Endothelial cell of umbilical vein (primary cell): Measurements from ENCODE around the gene WDR27. TPM values are rescaled to one million over a fixed set of nuclear protein-coding genes. Genes with fewer than 3 reads are reported as not detected.

Experiments
- BruUV-seq: library from RNA; stranded (reverse); fragments of 400-500 nt; replicated peaks from 2 replicates; lab custom pipeline; 2021; lab: Mats Ljungman, UMichigan
- CTCF ChIA-PET: fragments of 300-600, 350-600 bp; sonication (Branson Sonifier 250); formaldehyde crosslinking; loops from one replicate; lab custom pipeline; 2021; ENCODE audit warnings: antibody characterized with exemption, inconsistent platforms; lab: Charles Lee
- POLR2A ChIA-PET: fragments of 300-600, 350-600 bp; sonication (Branson Sonifier 250); formaldehyde crosslinking; loops from one replicate; lab custom pipeline; 2021; ENCODE audit warnings: antibody characterized with exemption, inconsistent platforms; lab: Charles Lee
- DNase-seq: peaks from one replicate; pipeline ENCODE4 v3.0.0-alpha.2; 2011; ENCODE audit warnings: low read depth, low spot score
- FAIRE-seq: peaks from 2 replicates; lab custom pipeline; 2011; peaks lifted over from hg19 to GRCh38; lab: Jason Lieb, UNC
- H2AFZ ChIP-seq: 2 replicates; pipeline ENCODE4 v1.6.0; 2012; ENCODE audit warnings: low read depth, low read length, control low read depth, inconsistent platforms
- H3K27ac ChIP-seq: 2 replicates; pipeline ENCODE4 v1.5.1; 2011; ENCODE audit warnings: low read depth, mild to moderate bottlenecking, control low read depth, low read length, moderate library complexity; ENCODE audit not compliant: insufficient read depth
- H3K27me3 ChIP-seq, 2 experiments: 2 replicates each; pipeline versions ENCODE4 v1.6.0 to v1.6.1; 2011; ENCODE audit warnings: low read length in 2 of 2, mixed read lengths in 1 of 2; ENCODE audit not compliant: control insufficient read depth in 2 of 2, insufficient read depth in 2 of 2
- H3K36me3 ChIP-seq, 2 experiments: 2 replicates in 1 of 2; 3 replicates in 1 of 2; pipeline ENCODE4 v1.5.1; 2011; ENCODE audit warnings: low read length in 2 of 2, mild to moderate bottlenecking in 1 of 2, moderate library complexity in 1 of 2; ENCODE audit not compliant: control insufficient read depth in 2 of 2, insufficient read depth in 2 of 2; ENCODE audit errors: extremely low read depth in 1 of 2
- H3K4me1 ChIP-seq: 3 replicates; pipeline ENCODE4 v1.5.1; 2011; ENCODE audit warnings: mild to moderate bottlenecking, low read length; ENCODE audit not compliant: control insufficient read depth, insufficient read depth; ENCODE audit errors: extremely low read depth
- H3K4me2 ChIP-seq: 2 replicates; pipeline ENCODE4 v1.6.1; 2011; ENCODE audit warnings: low read length, control low read depth, mixed read lengths; ENCODE audit not compliant: insufficient read depth
- H3K4me3 ChIP-seq, 3 experiments: fragments of 200-600 bp in 1 of 3; sonication (generic), shearing (Covaris generic) in 1 of 3; replicated peaks in 1 of 3; 2 replicates each; pipeline ENCODE4 v1.5.1; 2011 to 2016; ENCODE audit warnings: control low read depth in 3 of 3, low read length in 3 of 3, mild to moderate bottlenecking in 2 of 3, inconsistent platforms in 1 of 3, low read depth in 1 of 3, moderate library complexity in 1 of 3; ENCODE audit not compliant: insufficient read depth in 1 of 3
- H3K79me2 ChIP-seq: 2 replicates; pipeline ENCODE4 v1.6.0; 2012; ENCODE audit warnings: low read length, inconsistent platforms; ENCODE audit not compliant: control insufficient read depth, insufficient read depth
- H3K9ac ChIP-seq: replicated peaks from 2 replicates; pipeline ENCODE3; 2011; ENCODE audit warnings: low read length, control low read depth; ENCODE audit not compliant: insufficient read depth; ENCODE audit errors: extremely low read depth
- H3K9me1 ChIP-seq: replicated peaks from 3 replicates; pipeline ENCODE4 v1.6.0; 2011; ENCODE audit warnings: mild to moderate bottlenecking, low read length; ENCODE audit not compliant: control insufficient read depth, insufficient read depth; ENCODE audit errors: extremely low read depth
- H3K9me3 ChIP-seq: replicated peaks from 2 replicates; pipeline ENCODE4 v1.5.1; 2012; ENCODE audit warnings: low read length, inconsistent platforms; ENCODE audit not compliant: control insufficient read depth, insufficient read depth
- H4K20me1 ChIP-seq: replicated peaks from 2 replicates; pipeline ENCODE3; 2011; ENCODE audit warnings: mild to moderate bottlenecking, low read length; ENCODE audit not compliant: control insufficient read depth, insufficient read depth; ENCODE audit errors: extremely low read depth
- CTCF ChIP-seq, 2 donors: IDR thresholded peaks; 1 replicate in 1 of 2; 2 replicates in 1 of 2; pipeline ENCODE4 v1.5.1; 2011; ENCODE audit warnings: low read length in 2 of 2, mild to moderate bottlenecking in 2 of 2, moderate library complexity in 2 of 2, control low read depth in 1 of 2, inconsistent platforms in 1 of 2, low read depth in 1 of 2; ENCODE audit not compliant: insufficient read depth in 1 of 2; ENCODE audit errors: extremely low read depth in 1 of 2
- EZH2 ChIP-seq: IDR thresholded peaks from 2 replicates; pipeline ENCODE4 v1.6.1; 2012; ENCODE audit warnings: borderline replicate concordance, low read depth, mild to moderate bottlenecking, moderate library complexity, low read length, inconsistent platforms; ENCODE audit not compliant: severe bottlenecking
- FOS ChIP-seq: IDR thresholded peaks from 2 replicates; pipeline ENCODE4 v1.6.1; 2011; ENCODE audit warnings: mild to moderate bottlenecking, low read length, moderate library complexity, borderline replicate concordance; ENCODE audit not compliant: insufficient read depth
- GATA2 ChIP-seq: IDR thresholded peaks from 2 replicates; pipeline ENCODE4 v1.7.0; 2011; ENCODE audit warnings: low read depth, mild to moderate bottlenecking, moderate library complexity, mixed read lengths, low read length; ENCODE audit not compliant: insufficient read length, insufficient read depth
- JUN ChIP-seq: IDR thresholded peaks from 2 replicates; pipeline ENCODE4 v1.6.1; 2011; ENCODE audit warnings: borderline replicate concordance, low read depth; ENCODE audit not compliant: insufficient read length, insufficient read depth
- MAX ChIP-seq: IDR thresholded peaks from 2 replicates; pipeline ENCODE4 v1.6.1; 2011; ENCODE audit not compliant: insufficient read depth, insufficient read length
- MYC ChIP-seq: IDR thresholded peaks from one replicate; pipeline ENCODE4 v1.6.1; 2011; ENCODE audit warnings: mild to moderate bottlenecking, low read depth, low read length
- POLR2A ChIP-seq: IDR thresholded peaks from 2 replicates; pipeline ENCODE4 v1.6.1; 2012; ENCODE audit warnings: low read depth, mild to moderate bottlenecking, control low read depth, low read length
- POLR2AphosphoS5 ChIP-seq: IDR thresholded peaks from 2 replicates; pipeline ENCODE4 v1.6.1; 2012; ENCODE audit warnings: low read depth, mild to moderate bottlenecking, control low read depth, low read length, moderate library complexity; ENCODE audit not compliant: insufficient read depth
- dilution Hi-C: fragments of 300-500 bp; cut with MboI; formaldehyde crosslinking; loops from one replicate; pipeline ENCODE4 v1.15.0; 2019; ENCODE audit warnings: low sequenced_read_pairs; ENCODE audit not compliant: extremely low pct_ligation_motif_present
- intact Hi-C: fragments of 100-400 bp; cut with micrococcal nuclease; formaldehyde crosslinking; loops from one replicate; pipeline ENCODE4 v1.10.0; 2022
- polyA plus RNA-seq, 4 experiments: library from polyadenylated mRNA; depleted of rRNA in 3 of 4; stranded (reverse) in 3 of 4; unstranded in 1 of 4; fragments of >200 nt; gene quantifications; 2 replicates each; pipeline versions ENCODE4 v1.2.1 to v1.2.3, GENCODE V29; 2011 to 2012; ENCODE audit warnings: missing spikeins in 1 of 4
- total RNA-seq: library from RNA; stranded (reverse); gene quantifications from 2 replicates; pipeline ENCODE4 v1.2.3, GENCODE V29; 2021

WDR27 gene
- total and polyA plus RNA-seq, 2 donors (not counting 3 experiments of a cell fraction or from before 2014, with no cell fraction given), result 60.1 to 69.7 TPM

- no peaks in the 10 kb centered on the region for H3K9me3 ChIP-seq
- H3K9me1 ChIP-seq, result no peaks in the 10 kb centered on the region
- peaks cover 6% of the 10 kb centered on the region for H3K79me2 ChIP-seq
- H3K4me2 ChIP-seq, result no peak overlapping the region
- H3K4me1 ChIP-seq, result no peaks in the 10 kb centered on the region
- POLR2A ChIA-PET, result no interaction called here
- H3K4me3 ChIP-seq, result no peak overlapping the region
- intact Hi-C loops (no loop called here), dilution Hi-C loops (no loop called here)
- no peak overlapping the region for H2AFZ ChIP-seq
- H3K27me3 ChIP-seq, result no peaks in the 10 kb centered on the region
- no peak for DNase-seq
- TF ChIP-seq POLR2AphosphoS5, result no peak
- TF ChIP-seq CTCF (IDR thresholded peaks at IDR 0.05; ENCODE audit: extremely low read depth in 1 of 2, insufficient read depth in 1 of 2, low read depth in 1 of 2, low read length in 2 of 2), result no peak
- no peak for TF ChIP-seq FOS
- TF ChIP-seq MYC, result no peak
- no peak for TF ChIP-seq POLR2A
- TF ChIP-seq EZH2, result no peak
- no peak for TF ChIP-seq JUN
- TF ChIP-seq MAX, result no peak
- TF ChIP-seq GATA2, result no peak
- no peak overlapping the region for H3K27ac ChIP-seq
- no peak overlapping the region for H3K9ac ChIP-seq
- no peaks in the 10 kb centered on the region for H4K20me1 ChIP-seq
- no peak for FAIRE-seq
- CTCF ChIA-PET, result no interaction called here
- peaks cover 0 to 2% of the 10 kb centered on the region in 2 experiments for H3K36me3 ChIP-seq
- BruUV-seq, result no TSS peak
These were observed 12.5 kb downstream of the WDR27 start for GRCh38 chr6:169689287-169689686.
